ENCODE data around the gene ZNF611. TPM values are rescaled to one million over a fixed set of nuclear protein-coding genes. Genes with fewer than 3 reads are reported as not detected.
"Not testable (repeated sequence)": the region's sequence is repeated elsewhere in the genome, so short reads cannot be mapped to it uniquely, and the experiment has no call there.

Gene ZNF611
- total RNA-seq, 1 donor from 2014 or later: 21.1 TPM

DNA sequence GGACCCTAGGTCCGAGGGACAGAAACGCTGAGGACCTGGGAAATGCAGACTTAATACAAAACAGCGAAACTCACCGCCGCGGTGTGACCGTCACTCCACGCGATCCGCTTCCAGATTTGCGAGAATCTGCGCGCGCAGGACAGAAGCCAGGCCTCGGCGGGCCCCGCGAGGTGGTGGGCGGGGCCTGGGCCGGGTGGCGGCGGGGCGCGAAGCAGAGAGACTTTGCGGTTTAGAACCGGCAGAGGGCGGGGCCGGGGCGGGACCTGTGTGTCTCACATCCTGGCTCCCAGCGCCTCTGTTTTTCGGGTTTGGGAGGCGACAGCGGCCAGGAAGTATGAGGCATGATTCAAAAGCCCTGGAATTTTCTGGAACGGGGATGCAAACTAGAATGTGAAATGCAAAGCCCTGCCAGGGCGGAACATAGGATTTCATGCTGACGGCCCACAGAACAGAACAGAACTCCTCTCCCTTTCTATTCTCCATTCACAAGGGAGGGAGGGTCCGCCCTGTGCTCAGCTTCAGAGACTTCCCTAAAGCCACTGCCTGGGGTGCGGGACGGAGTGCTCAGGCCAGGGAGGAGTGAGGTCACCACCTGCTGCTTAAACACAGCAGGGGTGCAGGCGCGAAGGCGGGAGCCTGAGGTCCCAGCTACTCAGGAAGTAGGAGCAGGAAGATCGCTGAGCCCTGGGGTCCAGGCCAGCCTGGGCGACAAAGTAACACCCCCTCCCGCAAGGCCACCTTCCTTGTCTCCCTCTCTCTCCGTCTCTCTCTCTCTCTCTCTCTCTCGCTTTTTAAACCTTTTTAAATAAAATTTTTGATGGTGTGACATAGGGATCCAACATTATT lies 44.3 kb downstream of the ZNF611 start:
- Histone ChIP-seq H4K20me1 (ENCODE audit: insufficient read depth, low read length) (peaks cover 8% of the 10 kb centered on the region), H3K27me3 (ENCODE audit: insufficient read depth, low read length) (no peaks in the 10 kb centered on the region), H3K4me2 (ENCODE audit: low read length) (peak overlapping the region; percentile 89), H3K9ac (ENCODE audit: low read length) (peak overlapping the region; percentile 82), H3K27ac (ENCODE audit: low read depth, low read length) (peak overlapping the region; percentile 69), H3K4me1 (ENCODE audit: insufficient read depth, low read length) (peaks cover 8% of the 10 kb centered on the region), H2AFZ (ENCODE audit: low read depth, low read length) (peak overlapping the region; percentile 91), H3K79me2 (ENCODE audit: insufficient read depth, low read length) (peaks cover 28% of the 10 kb centered on the region), H3K9me3 (ENCODE audit: insufficient read depth, low read depth, low read length) (no peaks in the 10 kb centered on the region), H3K4me3 (ENCODE audit: insufficient read depth, low read depth, low read length) (peak overlapping the region; percentile 79), H3K36me3 (ENCODE audit: insufficient read depth, low read length) (no peaks in the 10 kb centered on the region)
- H3K4me1 Mint-ChIP-seq (ENCODE audit: low read depth, unreplicated experiment): peaks cover 11% of the 10 kb centered on the region
- peak overlapping the region; percentile 96 for H3K4me3 Mint-ChIP-seq (ENCODE audit: unreplicated experiment)
- H3K27ac Mint-ChIP-seq (ENCODE audit: unreplicated experiment): peak overlapping the region; percentile 79
- FAIRE-seq (no peak), DNase-seq (ENCODE audit: low read depth) (peak; percentile 92)
- H3K27me3 Mint-ChIP-seq (ENCODE audit: low read depth, unreplicated experiment): no peaks in the 10 kb centered on the region
- TF ChIP-seq EZH2 (IDR thresholded peaks at IDR 0.05; ENCODE audit: insufficient read depth, low read length): no peak
- TF ChIP-seq, protein P1, sequence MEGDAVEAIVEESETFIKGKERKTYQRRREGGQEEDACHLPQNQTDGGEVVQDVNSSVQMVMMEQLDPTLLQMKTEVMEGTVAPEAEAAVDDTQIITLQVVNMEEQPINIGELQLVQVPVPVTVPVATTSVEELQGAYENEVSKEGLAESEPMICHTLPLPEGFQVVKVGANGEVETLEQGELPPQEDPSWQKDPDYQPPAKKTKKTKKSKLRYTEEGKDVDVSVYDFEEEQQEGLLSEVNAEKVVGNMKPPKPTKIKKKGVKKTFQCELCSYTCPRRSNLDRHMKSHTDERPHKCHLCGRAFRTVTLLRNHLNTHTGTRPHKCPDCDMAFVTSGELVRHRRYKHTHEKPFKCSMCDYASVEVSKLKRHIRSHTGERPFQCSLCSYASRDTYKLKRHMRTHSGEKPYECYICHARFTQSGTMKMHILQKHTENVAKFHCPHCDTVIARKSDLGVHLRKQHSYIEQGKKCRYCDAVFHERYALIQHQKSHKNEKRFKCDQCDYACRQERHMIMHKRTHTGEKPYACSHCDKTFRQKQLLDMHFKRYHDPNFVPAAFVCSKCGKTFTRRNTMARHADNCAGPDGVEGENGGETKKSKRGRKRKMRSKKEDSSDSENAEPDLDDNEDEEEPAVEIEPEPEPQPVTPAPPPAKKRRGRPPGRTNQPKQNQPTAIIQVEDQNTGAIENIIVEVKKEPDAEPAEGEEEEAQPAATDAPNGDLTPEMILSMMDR (IDR thresholded peaks at IDR 0.05; ENCODE audit: insufficient read depth, low read depth, low read length): no peak
- peaks cover 14% of the 10 kb centered on the region for H3K9me3 Mint-ChIP-seq (ENCODE audit: unreplicated experiment)
- H3K36me3 Mint-ChIP-seq (ENCODE audit: low read depth, unreplicated experiment): no peaks in the 10 kb centered on the region

DNA sequence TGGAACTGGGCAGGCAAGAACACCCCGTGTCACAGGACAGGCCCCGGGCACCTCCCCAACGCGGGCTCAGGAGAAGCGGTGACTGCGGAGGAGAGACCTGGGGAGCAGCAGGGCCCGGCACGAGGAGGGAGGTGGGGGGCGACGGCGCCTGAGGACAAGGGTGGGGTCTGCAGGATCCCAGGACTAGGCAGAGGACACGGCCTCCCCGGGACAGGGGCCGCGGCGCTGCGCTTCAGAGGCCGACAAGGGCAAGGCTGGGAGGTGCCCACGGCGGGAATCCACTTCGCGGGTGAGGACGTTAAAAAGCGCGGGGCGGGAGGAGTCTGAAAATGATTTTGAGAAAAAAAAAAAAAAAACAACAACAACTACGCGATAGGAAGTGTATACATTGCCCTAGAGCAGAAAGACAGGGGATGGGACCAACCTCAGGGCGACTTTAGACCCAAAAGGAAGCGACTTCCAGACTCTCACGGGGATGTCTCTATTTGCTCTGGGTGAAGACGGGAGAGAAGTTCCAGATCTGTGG lies 44.9 kb downstream of the ZNF611 start:
- no peak for TF ChIP-seq EZH2 (IDR thresholded peaks at IDR 0.05; ENCODE audit: insufficient read depth, low read length)
- TF ChIP-seq, protein P1 (IDR thresholded peaks at IDR 0.05; ENCODE audit: insufficient read depth, low read depth, low read length): no peak
- Histone ChIP-seq H3K9ac (ENCODE audit: low read length) (peak overlapping the region; percentile 82), H3K27me3 (ENCODE audit: insufficient read depth, low read length) (no peaks in the 10 kb centered on the region), H3K9me3 (ENCODE audit: insufficient read depth, low read depth, low read length) (no peaks in the 10 kb centered on the region), H3K27ac (ENCODE audit: low read depth, low read length) (peak overlapping the region; percentile 60), H3K4me3 (ENCODE audit: insufficient read depth, low read depth, low read length) (peak overlapping the region; percentile 79), H4K20me1 (ENCODE audit: insufficient read depth, low read length) (peaks cover 9% of the 10 kb centered on the region), H3K4me2 (ENCODE audit: low read length) (peak overlapping the region; percentile 89), H3K4me1 (ENCODE audit: insufficient read depth, low read length) (peaks cover 8% of the 10 kb centered on the region), H3K36me3 (ENCODE audit: insufficient read depth, low read length) (peaks cover 2% of the 10 kb centered on the region), H2AFZ (ENCODE audit: low read depth, low read length) (peak overlapping the region; percentile 78), H3K79me2 (ENCODE audit: insufficient read depth, low read length) (peaks cover 28% of the 10 kb centered on the region)
- DNase-seq (ENCODE audit: low read depth): no peak
- no peak for FAIRE-seq
- H3K4me1 Mint-ChIP-seq (ENCODE audit: low read depth, unreplicated experiment): peaks cover 11% of the 10 kb centered on the region
- H3K27me3 Mint-ChIP-seq (ENCODE audit: low read depth, unreplicated experiment): no peaks in the 10 kb centered on the region
- peaks cover 12% of the 10 kb centered on the region for H3K9me3 Mint-ChIP-seq (ENCODE audit: unreplicated experiment)
- H3K36me3 Mint-ChIP-seq (ENCODE audit: low read depth, unreplicated experiment): peaks cover 2% of the 10 kb centered on the region
- H3K4me3 Mint-ChIP-seq (ENCODE audit: unreplicated experiment): peak overlapping the region; percentile 96
- peak overlapping the region; percentile 84 for H3K27ac Mint-ChIP-seq (ENCODE audit: unreplicated experiment)

GRCh38 chr19:52688925-52689796 lies 45.7 kb downstream of the ZNF611 start:
- not testable (repeated sequence) for H3K27me3 ChIP-seq (ENCODE audit: insufficient read depth, low read length); H3K9me3 ChIP-seq (ENCODE audit: insufficient read depth, low read depth, low read length); H3K27me3 Mint-ChIP-seq (ENCODE audit: low read depth, unreplicated experiment); H3K36me3 ChIP-seq (ENCODE audit: insufficient read depth, low read length); H4K20me1 ChIP-seq (ENCODE audit: insufficient read depth, low read length); FAIRE-seq; DNase-seq (ENCODE audit: low read depth); H3K36me3 Mint-ChIP-seq (ENCODE audit: low read depth, unreplicated experiment); H3K9me3 Mint-ChIP-seq (ENCODE audit: unreplicated experiment); H3K4me1 ChIP-seq (ENCODE audit: insufficient read depth, low read length)
- H3K27ac ChIP-seq (ENCODE audit: low read depth, low read length): peak overlapping the region; percentile 60
- peak overlapping the region; percentile 79 for H3K4me3 ChIP-seq (ENCODE audit: insufficient read depth, low read depth, low read length)
- peak overlapping the region; percentile 82 for H3K9ac ChIP-seq (ENCODE audit: low read length)
- Mint-ChIP-seq H3K4me1 (ENCODE audit: low read depth, unreplicated experiment) (peaks cover 11% of the 10 kb centered on the region), H3K4me3 (ENCODE audit: unreplicated experiment) (peak overlapping the region; percentile 96), H3K27ac (ENCODE audit: unreplicated experiment) (peak overlapping the region; percentile 84)
- peaks cover 33% of the 10 kb centered on the region for H3K79me2 ChIP-seq (ENCODE audit: insufficient read depth, low read length)
- H2AFZ ChIP-seq (ENCODE audit: low read depth, low read length): peak overlapping the region; percentile 78
- H3K4me2 ChIP-seq (ENCODE audit: low read length): peak overlapping the region; percentile 89
